Aorta (tissue), 5 donors: ENCODE results near the gene TMEM170A. TPM values are rescaled to one million over a fixed set of nuclear protein-coding genes. Genes with fewer than 3 reads are reported as not detected.
"Not testable (repeated sequence)": the region's sequence is repeated elsewhere in the genome, so short reads cannot be mapped to it uniquely, and the experiment has no call there.

Experiments
- ATAC-seq: fragments of 200-7000 bp; cut with Tn5 transposase; one replicate; pipeline ENCODE4 v1.9.1; 2022; ENCODE audit warnings: moderate library complexity; ENCODE audit not compliant: low FRiP score
- DNase-seq, 2 donors: peaks; one replicate each; pipeline ENCODE4 v3.0.0-alpha.2; 2020
- H3K27ac ChIP-seq, 2 donors: one replicate each; pipeline ENCODE4 v1.5.1; 2013; ENCODE audit warnings: low read length in 2 of 2, mild to moderate bottlenecking in 2 of 2, moderate library complexity in 2 of 2, control low read depth in 1 of 2, inconsistent platforms in 1 of 2, low read depth in 1 of 2
- H3K27me3 ChIP-seq, 2 donors: one replicate each; pipeline ENCODE4 v1.6.1; 2013; ENCODE audit warnings: control low read depth in 1 of 2, low read length in 1 of 2, mild to moderate bottlenecking in 1 of 2, moderate library complexity in 1 of 2; ENCODE audit not compliant: insufficient read depth in 2 of 2, control insufficient read depth in 1 of 2
- H3K36me3 ChIP-seq, 2 donors: one replicate each; pipeline ENCODE4 v1.6.1; 2013; ENCODE audit warnings: control low read depth in 1 of 2, low read length in 1 of 2, mild to moderate bottlenecking in 1 of 2; ENCODE audit not compliant: insufficient read depth in 2 of 2, control insufficient read depth in 1 of 2
- H3K4me1 ChIP-seq, 2 donors: one replicate each; pipeline ENCODE4 v1.6.1; 2013; ENCODE audit warnings: low read length in 2 of 2, control low read depth in 1 of 2, mild to moderate bottlenecking in 1 of 2, moderate library complexity in 1 of 2; ENCODE audit not compliant: insufficient read depth in 2 of 2, control insufficient read depth in 1 of 2
- H3K4me3 ChIP-seq, 2 donors: one replicate each; pipeline ENCODE4 v1.5.1; 2013; ENCODE audit warnings: low read length in 2 of 2, control low read depth in 1 of 2, mild to moderate bottlenecking in 1 of 2
- H3K9me3 ChIP-seq: one replicate; pipeline ENCODE4 v1.6.1; 2013; ENCODE audit warnings: mild to moderate bottlenecking, low read length; ENCODE audit not compliant: control insufficient read depth
- WGBS, 2 donors: extraction: QIAGEN DNeasy Blood & Tissue Kit; methylation state at CpG; one replicate each; pipeline ENCODE4 v1.1.7; 2013; 5-methylcytosine and 5-hydroxymethylcytosine counted together
- intact Hi-C, 2 donors: fragments of 100-400 bp; cut with DNase I; formaldehyde crosslinking; loops; one replicate each; pipeline versions ENCODE4 v1.14.2 to v1.15.0; 2022
- polyA plus RNA-seq, 2 donors: library from polyadenylated mRNA; stranded (reverse); fragments of 200-250 nt; gene quantifications; one replicate each; pipeline ENCODE4 v1.2.3, GENCODE V29; 2013
- total RNA-seq, 2 donors: library from RNA; stranded (reverse); fragmentation: NEBNext Ultra II Directional; extraction: Animal tissue kit (Norgen Biotek cat#: 25700); gene quantifications; one replicate each; pipeline ENCODE4 v1.2.1, GENCODE V29; 2021
- donor health status: healthy with polysubstance abuse.
- donor health status: Bipolar disorder and iron deficiency.
- donor health status: DM: no; HTN: no; CAD: no.
- donor health status: DM: no; HTN: no; CAD: no.
- donor health status: DM: yes; HTN: yes; CAD: no.

Gene TMEM170A
- total and polyA plus RNA-seq, 4 donors, result 4.2 to 21.5 (median 13.1) TPM

- H3K4me3 ChIP-seq, result no peak overlapping the region
- intact Hi-C loops, result no loop called here
- no peak for DNase-seq
- no peaks in the 10 kb centered on the region for H3K9me3 ChIP-seq
- H3K4me1 ChIP-seq, result no peaks in the 10 kb centered on the region
- ATAC-seq, result no peak
- WGBS, 2 donors, result 0 to 8% methylated on average over 1 of the region's 1 CpG
- H3K27ac ChIP-seq, result no peak overlapping the region
- H3K27me3 ChIP-seq, result no peaks in the 10 kb centered on the region
- H3K36me3 ChIP-seq, result no peaks in the 10 kb centered on the region
Measured at GRCh38 chr16:75460446-75460845, 4.0 kb downstream of the TMEM170A start.

- 93 to 94% methylated on average over 4 of the region's 4 CpGs for WGBS, 2 donors
- H3K27ac ChIP-seq, result no peak overlapping the region
- H3K4me1 ChIP-seq, result no peaks in the 10 kb centered on the region
- intact Hi-C loops, result no loop called here
- no peaks in the 10 kb centered on the region for H3K36me3 ChIP-seq
- H3K9me3 ChIP-seq, result no peaks in the 10 kb centered on the region
- no peak for ATAC-seq
- DNase-seq, result no peak
- H3K27me3 ChIP-seq, result no peaks in the 10 kb centered on the region
- no peak overlapping the region for H3K4me3 ChIP-seq
Measured at GRCh38 chr16:75459691-75460090, 4.8 kb downstream of the TMEM170A start.

DNA sequence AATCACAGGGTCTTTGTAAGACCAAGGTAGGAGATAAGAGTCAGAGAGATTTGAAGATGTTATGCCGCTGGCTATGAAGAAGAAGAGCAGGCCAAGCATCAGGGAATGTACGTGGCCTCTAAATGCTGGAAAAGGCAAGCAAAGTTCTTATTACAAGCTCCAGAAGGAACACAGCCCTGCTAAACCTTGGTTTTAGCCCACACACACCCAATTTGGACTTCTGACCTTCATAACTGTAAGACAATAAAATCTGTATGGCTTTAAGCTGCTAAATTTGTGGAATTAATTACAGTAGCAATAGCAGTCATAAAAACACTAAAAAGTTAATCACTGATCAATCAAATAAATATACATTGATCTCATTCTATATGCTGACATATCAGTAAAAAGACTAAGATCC is 6.0 kb downstream of the TMEM170A start:
- WGBS, 2 donors, result 90 to 93% methylated on average over 2 of the region's 2 CpGs
- no peaks in the 10 kb centered on the region for H3K27me3 ChIP-seq
- H3K9me3 ChIP-seq, result no peaks in the 10 kb centered on the region
- H3K36me3 ChIP-seq, result no peaks in the 10 kb centered on the region
- no peak overlapping the region for H3K4me3 ChIP-seq
- DNase-seq, result no peak
- H3K27ac ChIP-seq, result no peak overlapping the region
- no peak for ATAC-seq
- no peaks in the 10 kb centered on the region for H3K4me1 ChIP-seq
- intact Hi-C loops, result no loop called here

GRCh38 chr16:75458029-75458428 is 6.5 kb downstream of the TMEM170A start:
- Histone ChIP-seq H3K4me3 (no peak overlapping the region), H3K27ac (no peak overlapping the region), H3K36me3 (no peaks in the 10 kb centered on the region), H3K27me3 (no peaks in the 10 kb centered on the region), H3K4me1 (peaks cover 0 to under 1% of the 10 kb centered on the region in 2 donors), H3K9me3 (no peaks in the 10 kb centered on the region)
- no peak for ATAC-seq
- DNase-seq, result no peak
- intact Hi-C loops, result no loop called here
- 82 to 86% methylated on average over 4 of the region's 4 CpGs for WGBS, 2 donors

GRCh38 chr16:75457485-75458021 is 6.9 kb downstream of the TMEM170A start:
- H3K36me3 ChIP-seq, result no peaks in the 10 kb centered on the region
- DNase-seq, result no peak
- H3K27ac ChIP-seq, result no peak overlapping the region
- H3K27me3 ChIP-seq, result no peaks in the 10 kb centered on the region
- no peaks in the 10 kb centered on the region for H3K9me3 ChIP-seq
- no peak overlapping the region for H3K4me3 ChIP-seq
- H3K4me1 ChIP-seq, result peaks cover 0 to 2% of the 10 kb centered on the region in 2 donors
- intact Hi-C loops, result no loop called here
- ATAC-seq, result no peak
- 91 to 92% methylated on average over 5 of the region's 5 CpGs for WGBS, 2 donors

DNA sequence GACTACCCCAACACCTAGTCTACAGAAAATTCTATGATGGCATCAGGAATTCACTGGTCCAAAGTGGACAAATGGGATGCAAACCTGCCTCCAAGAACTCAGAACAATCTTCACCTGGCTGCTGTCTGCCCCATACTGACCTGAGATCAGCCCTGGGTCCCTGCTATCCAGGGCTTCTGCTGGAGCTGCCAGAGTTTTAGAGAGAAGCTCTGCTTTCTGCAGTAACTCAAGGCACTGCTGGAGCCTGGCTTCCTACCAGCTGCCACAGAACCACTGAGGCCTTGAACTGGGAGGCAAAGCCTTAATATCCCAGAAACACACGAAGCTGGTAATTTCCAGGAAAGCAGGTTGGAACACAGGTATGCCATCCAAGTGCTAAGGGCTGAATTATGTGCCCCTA is 7.5 kb downstream of the TMEM170A start:
- H3K27me3 ChIP-seq, result no peaks in the 10 kb centered on the region
- no peak for DNase-seq
- H3K36me3 ChIP-seq, result no peaks in the 10 kb centered on the region
- H3K9me3 ChIP-seq, result no peaks in the 10 kb centered on the region
- intact Hi-C loops, result no loop called here
- H3K27ac ChIP-seq, result no peak overlapping the region
- peaks cover 0 to 2% of the 10 kb centered on the region in 2 donors for H3K4me1 ChIP-seq
- WGBS, 2 donors, result 42 to 50% methylated on average over 1 of the region's 1 CpG
- no peak overlapping the region for H3K4me3 ChIP-seq
- no peak for ATAC-seq

DNA sequence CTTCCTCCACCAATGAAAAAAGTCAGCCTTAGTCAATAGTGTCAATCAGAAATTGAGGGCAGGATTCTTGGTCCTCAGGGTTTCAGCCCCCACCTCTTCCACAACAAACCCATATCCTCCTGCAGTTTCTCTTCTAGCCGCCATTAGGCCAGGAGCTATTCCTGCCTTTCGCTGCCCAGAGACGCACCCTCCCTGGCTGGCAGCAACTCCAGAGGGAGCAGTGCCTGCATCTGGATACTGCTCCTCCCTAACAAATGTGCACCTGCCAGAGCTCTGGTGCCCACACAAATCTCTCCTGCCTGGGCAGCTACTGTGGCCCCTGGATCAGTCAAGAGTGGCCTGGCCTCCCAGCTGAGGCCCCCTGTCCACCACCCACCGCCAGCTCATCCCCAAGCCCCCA is 8.0 kb downstream of the TMEM170A start:
- H3K9me3 ChIP-seq, H3K27me3 ChIP-seq, H3K4me1 ChIP-seq, H3K4me3 ChIP-seq, intact Hi-C loops, H3K36me3 ChIP-seq, DNase-seq, H3K27ac ChIP-seq, ATAC-seq: not testable (repeated sequence)
- WGBS, 2 donors, result 84 to 87% methylated on average over 4 of the region's 4 CpGs

DNA sequence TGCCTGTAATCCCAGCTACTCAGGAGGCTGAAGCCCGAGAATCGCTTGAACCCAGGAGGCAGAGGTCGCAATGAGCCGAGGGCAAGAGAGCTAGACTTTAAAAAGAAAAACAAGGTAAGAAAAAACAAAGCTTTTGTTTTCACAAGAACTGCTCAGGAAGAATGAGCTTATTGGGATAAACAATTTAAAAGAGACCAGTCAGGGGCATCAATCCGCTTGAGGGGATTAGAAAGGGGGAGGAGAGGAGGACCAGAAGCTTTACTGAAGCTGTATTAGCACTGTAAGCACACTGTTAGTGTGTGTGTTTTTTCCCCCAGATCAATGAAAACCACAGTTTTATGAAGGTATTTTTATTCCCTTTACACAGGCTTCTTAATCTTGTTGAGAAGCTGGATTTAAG is 8.8 kb downstream of the TMEM170A start:
- DNase-seq, result no peak
- no peak overlapping the region for H3K4me3 ChIP-seq
- H3K4me1 ChIP-seq, result peaks cover 0 to 2% of the 10 kb centered on the region in 2 donors
- ATAC-seq, result no peak
- intact Hi-C loops, result no loop called here
- no peak overlapping the region for H3K27ac ChIP-seq
- peaks cover 3 to 4% of the 10 kb centered on the region in 2 donors for H3K36me3 ChIP-seq
- no peaks in the 10 kb centered on the region for H3K27me3 ChIP-seq
- 64 to 68% methylated on average over 5 of the region's 5 CpGs for WGBS, 2 donors
- H3K9me3 ChIP-seq, result no peaks in the 10 kb centered on the region

DNA sequence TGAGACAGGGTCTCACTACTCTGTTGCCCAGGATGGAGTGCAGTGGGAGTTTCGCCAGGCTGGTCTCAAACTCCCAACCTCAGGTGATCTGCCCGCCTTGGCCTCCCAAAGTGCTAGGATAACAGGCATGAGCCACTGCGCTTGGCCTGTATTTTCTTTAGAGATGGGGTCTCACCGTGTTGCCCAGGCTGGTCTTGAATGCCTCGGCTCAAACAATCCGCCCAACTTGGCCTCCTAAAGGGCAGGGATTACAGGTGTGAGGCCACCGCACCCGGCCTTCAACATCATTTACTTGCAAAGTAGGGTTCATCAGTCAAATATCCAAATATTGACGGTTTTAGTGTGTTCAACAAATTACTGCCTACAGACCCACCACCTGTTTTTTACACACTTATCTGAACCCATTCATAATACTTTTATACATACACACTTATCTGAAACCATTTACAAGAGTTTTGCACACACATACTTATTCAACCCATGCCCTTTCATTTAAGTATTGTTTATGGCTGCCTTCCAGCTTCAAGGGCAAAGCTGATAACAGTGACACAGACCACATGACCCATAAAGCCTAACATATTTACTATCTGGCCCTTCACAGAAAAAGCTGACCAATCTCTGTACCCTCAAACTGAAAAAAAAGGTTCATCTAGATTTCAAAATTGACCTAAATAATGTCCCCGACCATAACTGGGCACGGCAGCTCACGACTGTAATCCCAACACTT is 11.9 kb downstream of the TMEM170A start:
- 70 to 72% methylated on average over 12 of the region's 12 CpGs for WGBS, 2 donors
- DNase-seq (no peak), ATAC-seq (no peak)
- H3K27me3 ChIP-seq, result no peaks in the 10 kb centered on the region
- no peak overlapping the region for H3K27ac ChIP-seq
- peaks cover 0 to 2% of the 10 kb centered on the region in 2 donors for H3K4me1 ChIP-seq
- H3K4me3 ChIP-seq, result no peak overlapping the region
- intact Hi-C loops, result no loop called here
- H3K36me3 ChIP-seq, result peaks cover 4 to 6% of the 10 kb centered on the region in 2 donors
- no peaks in the 10 kb centered on the region for H3K9me3 ChIP-seq
